ENCODE data around the gene SEC23A.

The SEC23A gene

GRCh38 chr14:38982837-38983236 lies 120.2 kb downstream of the SEC23A start:
- no peak for DNase-seq

- DNase-seq: no peak
These were observed 120.8 kb downstream of the SEC23A start for GRCh38 chr14:38982278-38982677.

Data from activated CD4-positive, CD25-positive, alpha-beta regulatory T cell (primary cell).